ENCODE data around the gene BEND6. TPM values are rescaled to one million over a fixed set of nuclear protein-coding genes. Genes with fewer than 3 reads are reported as not detected.

BEND6 gene
- polyA plus RNA-seq, 1 donor from 2014 or later: 8.6 TPM

GRCh38 chr6:57068061-57068460 lies 113.2 kb downstream of the BEND6 start:
- Histone ChIP-seq H3F3A (ENCODE audit: insufficient read depth, low read length, poor library complexity, severe bottlenecking) (no peaks in the 10 kb centered on the region), H3K9me2 (ENCODE audit: insufficient read depth, low read length) (no peaks in the 10 kb centered on the region), H2AFZ (ENCODE audit: low read depth, low read length) (no peak overlapping the region), H3K27ac (ENCODE audit: low read length) (no peak overlapping the region), H3K27me3 (ENCODE audit: insufficient read depth, low read depth, low read length) (no peaks in the 10 kb centered on the region), H4K20me1 (ENCODE audit: insufficient read depth) (no peaks in the 10 kb centered on the region), H3K4me3 (ENCODE audit: low read length) (no peak overlapping the region), H3K9ac (ENCODE audit: low read length) (no peak overlapping the region), H3K79me2 (replicated peaks; ENCODE audit: insufficient read depth, low read length) (no peaks in the 10 kb centered on the region), H3K36me3 (ENCODE audit: insufficient read depth, low read length) (no peaks in the 10 kb centered on the region), H3K4me2 (ENCODE audit: low read length) (no peak overlapping the region), H3K9me3 (ENCODE audit: low read length) (no peaks in the 10 kb centered on the region)
- TF ChIP-seq EZH2 (IDR thresholded peaks at IDR 0.05; ENCODE audit: borderline replicate concordance, insufficient read depth, low read length, poor library complexity, severe bottlenecking) (no peak), POLR2AphosphoS5 (IDR thresholded peaks at IDR 0.05) (no peak), SMC3 (conservative IDR thresholded peaks at IDR 0.05; ENCODE audit: poor library complexity) (no peak), CTCF (IDR thresholded peaks at IDR 0.05; ENCODE audit: poor library complexity, severe bottlenecking) (no peak), TAF1 (IDR thresholded peaks at IDR 0.05; ENCODE audit: low read depth) (no peak), RAD21 (conservative IDR thresholded peaks at IDR 0.05) (no peak), REST (IDR thresholded peaks at IDR 0.05; ENCODE audit: borderline replicate concordance) (no peak), MXI1 (conservative IDR thresholded peaks at IDR 0.05; ENCODE audit: poor library complexity, severe bottlenecking) (no peak), EP300 (conservative IDR thresholded peaks at IDR 0.05; ENCODE audit: poor library complexity, severe bottlenecking) (no peak)

- Histone ChIP-seq H3K9me3 (ENCODE audit: low read length) (no peaks in the 10 kb centered on the region), H3K79me2 (replicated peaks; ENCODE audit: insufficient read depth, low read length) (no peaks in the 10 kb centered on the region), H3F3A (ENCODE audit: insufficient read depth, low read length, poor library complexity, severe bottlenecking) (no peaks in the 10 kb centered on the region), H3K9me2 (ENCODE audit: insufficient read depth, low read length) (no peaks in the 10 kb centered on the region), H3K9ac (ENCODE audit: low read length) (no peak overlapping the region), H3K27ac (ENCODE audit: low read length) (no peak overlapping the region), H3K4me2 (ENCODE audit: low read length) (no peak overlapping the region), H2AFZ (ENCODE audit: low read depth, low read length) (no peak overlapping the region), H3K27me3 (ENCODE audit: insufficient read depth, low read depth, low read length) (no peaks in the 10 kb centered on the region), H3K36me3 (ENCODE audit: insufficient read depth, low read length) (no peaks in the 10 kb centered on the region), H4K20me1 (ENCODE audit: insufficient read depth) (no peaks in the 10 kb centered on the region), H3K4me3 (ENCODE audit: low read length) (no peak overlapping the region)
- TF ChIP-seq SMC3 (conservative IDR thresholded peaks at IDR 0.05; ENCODE audit: poor library complexity): no peak
Measured at GRCh38 chr6:57069228-57069627, 114.3 kb downstream of the BEND6 start.

GRCh38 chr6:57069920-57070331 lies 115.0 kb downstream of the BEND6 start:
- Histone ChIP-seq H3K27me3 (ENCODE audit: insufficient read depth, low read depth, low read length) (no peaks in the 10 kb centered on the region), H3K79me2 (replicated peaks; ENCODE audit: insufficient read depth, low read length) (no peaks in the 10 kb centered on the region), H3K36me3 (ENCODE audit: insufficient read depth, low read length) (no peaks in the 10 kb centered on the region), H3K4me3 (ENCODE audit: low read length) (no peak overlapping the region), H4K20me1 (ENCODE audit: insufficient read depth) (no peaks in the 10 kb centered on the region), H3K9me3 (ENCODE audit: low read length) (no peaks in the 10 kb centered on the region), H3K27ac (ENCODE audit: low read length) (no peak overlapping the region), H3K9me2 (ENCODE audit: insufficient read depth, low read length) (no peaks in the 10 kb centered on the region), H3K4me2 (ENCODE audit: low read length) (no peak overlapping the region), H3K9ac (ENCODE audit: low read length) (no peak overlapping the region), H2AFZ (ENCODE audit: low read depth, low read length) (no peak overlapping the region), H3F3A (ENCODE audit: insufficient read depth, low read length, poor library complexity, severe bottlenecking) (no peaks in the 10 kb centered on the region)
- TF ChIP-seq REST (IDR thresholded peaks at IDR 0.05; ENCODE audit: borderline replicate concordance) (no peak), SMC3 (conservative IDR thresholded peaks at IDR 0.05; ENCODE audit: poor library complexity) (no peak), POLR2AphosphoS5 (IDR thresholded peaks at IDR 0.05) (no peak), EP300 (conservative IDR thresholded peaks at IDR 0.05; ENCODE audit: poor library complexity, severe bottlenecking) (no peak), MXI1 (conservative IDR thresholded peaks at IDR 0.05; ENCODE audit: poor library complexity, severe bottlenecking) (no peak), EZH2 (IDR thresholded peaks at IDR 0.05; ENCODE audit: borderline replicate concordance, insufficient read depth, low read length, poor library complexity, severe bottlenecking) (no peak), TAF1 (IDR thresholded peaks at IDR 0.05; ENCODE audit: low read depth) (no peak), RAD21 (conservative IDR thresholded peaks at IDR 0.05) (no peak)

All from neural cell (in vitro differentiated cells).